Activated naive CD8-positive, alpha-beta T cell treated with anti-CD3 and anti-CD28 coated beads, Interleukin-2, amount 10 ng/mL, durations not matched to agents 7 days and 5 days (primary cell): ENCODE measurements around the gene GLRX3. TPM values are rescaled to one million over a fixed set of nuclear protein-coding genes. Genes with fewer than 3 reads are reported as not detected.
"Not testable (repeated sequence)": the region's sequence is repeated elsewhere in the genome, so short reads cannot be mapped to it uniquely, and the experiment has no call there.

ENCODE experiments used
- ATAC-seq: fragments of 150-1000 bp; cut with Tn5 transposase; one replicate; pipeline ENCODE4 v1.10.0; 2021; ENCODE audit warnings: low read depth, moderate library complexity
- POLR2A ChIA-PET: fragments of 350-600 bp; sonication (Branson Sonifier 250); formaldehyde crosslinking; loops from one replicate; lab custom pipeline; 2021; ENCODE audit warnings: antibody characterized with exemption; lab: Charles Lee
- DNase-seq: peaks from one replicate; pipeline ENCODE4 v3.0.0; 2021
- H3K27ac Mint-ChIP-seq: one replicate; pipeline ENCODE4 v1.8.0; 2022; ENCODE audit warnings: mild to moderate bottlenecking, mixed read lengths
- H3K27me3 Mint-ChIP-seq: one replicate; pipeline ENCODE4 v1.8.0; 2022; ENCODE audit warnings: mild to moderate bottlenecking, moderate library complexity, mixed read lengths
- H3K36me3 Mint-ChIP-seq: one replicate; pipeline ENCODE4 v1.8.0; 2021; ENCODE audit warnings: mild to moderate bottlenecking, mixed read lengths
- H3K4me1 Mint-ChIP-seq: one replicate; pipeline ENCODE4 v1.8.0; 2021; ENCODE audit warnings: mixed read lengths
- H3K4me3 Mint-ChIP-seq: one replicate; pipeline ENCODE4 v1.8.0; 2022; ENCODE audit warnings: mild to moderate bottlenecking, moderate library complexity, mixed read lengths
- H3K9me3 Mint-ChIP-seq: one replicate; pipeline ENCODE4 v1.8.0; 2021; ENCODE audit warnings: mixed read lengths
- total RNA-seq, 2 experiments: library from RNA; stranded (reverse); gene quantifications; one replicate each; pipeline ENCODE4 v1.2.3, GENCODE V29; 2021

GLRX3 gene
- total RNA-seq: 10 to 100 TPM; 55.5 to 60.2 TPM

GRCh38 chr10:130136226-130137089, at the start of gene GLRX3:
GLRX3 (plus strand) TSS chr10:130136391; CDS start chr10:130136421, 30 bp downstream.
- H3K27me3 Mint-ChIP-seq: peaks cover 11% of the 10 kb centered on the region
- POLR2A ChIA-PET: interaction anchor here (0.5 to 5.4 kb wide), 5 partner anchors 9 to 669 kb away, joined by 3 to 104 read pairs (median 3); partner anchors contain the start of genes C10orf143 and MGMT
- peak within 1 kb of the TSS; percentile 93 for H3K4me3 Mint-ChIP-seq
- DNase-seq (peak; percentile 96), ATAC-seq (peak; percentile 80)
- peaks cover 33% of the 10 kb centered on the region for H3K4me1 Mint-ChIP-seq
- peak within 1 kb of the TSS; percentile 86 for H3K27ac Mint-ChIP-seq
- H3K36me3 Mint-ChIP-seq: peaks cover 4% of the 10 kb centered on the region
- H3K9me3 Mint-ChIP-seq: no peaks in the 10 kb centered on the region

GRCh38 chr10:130090565-130090964, 45.6 kb upstream of the GLRX3 start:
- POLR2A ChIA-PET, H3K27me3 Mint-ChIP-seq, ATAC-seq, H3K4me3 Mint-ChIP-seq, H3K4me1 Mint-ChIP-seq, DNase-seq, H3K27ac Mint-ChIP-seq: not testable (repeated sequence)
- H3K9me3 Mint-ChIP-seq: peaks cover 13% of the 10 kb centered on the region
- H3K36me3 Mint-ChIP-seq: peaks cover 15% of the 10 kb centered on the region

GRCh38 chr10:130099344-130099743, 36.8 kb upstream of the GLRX3 start:
- ATAC-seq: no peak

GRCh38 chr10:130105724-130106123, 30.5 kb upstream of the GLRX3 start:
- Mint-ChIP-seq H3K4me1 (peaks cover 9% of the 10 kb centered on the region), H3K36me3 (peaks cover 5% of the 10 kb centered on the region), H3K27me3 (no peaks in the 10 kb centered on the region), H3K4me3 (no peak overlapping the region), H3K27ac (peak overlapping the region; percentile 10), H3K9me3 (no peaks in the 10 kb centered on the region)
- POLR2A ChIA-PET: no interaction called here
- ATAC-seq: no peak
- no peak for DNase-seq

More at GRCh38 chr10:130099344-130099743, 36.8 kb upstream of the GLRX3 start:
- Mint-ChIP-seq H3K4me1 (no peaks in the 10 kb centered on the region), H3K4me3 (no peak overlapping the region), H3K27me3 (no peaks in the 10 kb centered on the region), H3K9me3 (peaks cover 2% of the 10 kb centered on the region), H3K36me3 (peaks cover 8% of the 10 kb centered on the region), H3K27ac (no peak overlapping the region)
- no peak for DNase-seq
- POLR2A ChIA-PET: no interaction called here

- H3K9me3 Mint-ChIP-seq, H3K27ac Mint-ChIP-seq, H3K4me3 Mint-ChIP-seq, ATAC-seq, H3K27me3 Mint-ChIP-seq, DNase-seq, POLR2A ChIA-PET, H3K36me3 Mint-ChIP-seq: not testable (repeated sequence)
- H3K4me1 Mint-ChIP-seq: peaks cover 22% of the 10 kb centered on the region
Observed at GRCh38 chr10:130108146-130108545, 28.0 kb upstream of the GLRX3 start.

- Mint-ChIP-seq H3K27ac (peak overlapping the region; percentile 68), H3K4me1 (peaks cover 24% of the 10 kb centered on the region), H3K27me3 (no peaks in the 10 kb centered on the region), H3K36me3 (peaks cover 6% of the 10 kb centered on the region), H3K9me3 (no peaks in the 10 kb centered on the region), H3K4me3 (peak overlapping the region; percentile 50)
- POLR2A ChIA-PET: interaction anchor here (0.6 to 3.2 kb wide), 7 partner anchors 18 to 1077 kb away, joined by 3 to 104 read pairs (median 4); partner anchors contain the start of genes GLRX3 and MGMT
- DNase-seq (no peak), ATAC-seq (no peak)
Observed at GRCh38 chr10:130108934-130109604, 27.1 kb upstream of the GLRX3 start.

- peak overlapping the region; percentile 96 for H3K27ac Mint-ChIP-seq
- H3K9me3 Mint-ChIP-seq: no peaks in the 10 kb centered on the region
- peak overlapping the region; percentile 84 for H3K4me3 Mint-ChIP-seq
- H3K4me1 Mint-ChIP-seq: peaks cover 24% of the 10 kb centered on the region
- DNase-seq (peak; percentile 62), ATAC-seq (no peak)
- H3K36me3 Mint-ChIP-seq: peaks cover 6% of the 10 kb centered on the region
- H3K27me3 Mint-ChIP-seq: no peaks in the 10 kb centered on the region
- POLR2A ChIA-PET: interaction anchor here (0.6 to 3.2 kb wide), 13 partner anchors 12 to 1078 kb away, joined by 3 to 104 read pairs (median 4); partner anchors contain the start of genes GLRX3 and MGMT
Observed at GRCh38 chr10:130109796-130110245, 26.4 kb upstream of the GLRX3 start.

- Mint-ChIP-seq H3K36me3 (peaks cover 6% of the 10 kb centered on the region), H3K27me3 (no peaks in the 10 kb centered on the region), H3K4me1 (peaks cover 24% of the 10 kb centered on the region), H3K27ac (peak within 1 kb of the TSS; percentile 96), H3K4me3 (peak within 1 kb of the TSS; percentile 84), H3K9me3 (no peaks in the 10 kb centered on the region)
- DNase-seq: peak; percentile 100
- ATAC-seq: peak; percentile 80
- POLR2A ChIA-PET: interaction anchor here (0.7 to 3.2 kb wide), 17 partner anchors 12 to 1078 kb away, joined by 3 to 104 read pairs (median 4); partner anchors contain the start of genes GLRX3 and MGMT
Observed at GRCh38 chr10:130110246-130111112, 25.7 kb upstream of the GLRX3 start, which contains the start of gene C10orf143. C10orf143 (minus strand) TSS chr10:130110830; CDS start chr10:130110772, 58 bp downstream.

GRCh38 chr10:130111113-130111851, 24.9 kb upstream of the GLRX3 start:
- peaks cover 24% of the 10 kb centered on the region for H3K4me1 Mint-ChIP-seq
- DNase-seq (peak; percentile 90), ATAC-seq (peak; percentile 82)
- H3K9me3 Mint-ChIP-seq: peaks cover 2% of the 10 kb centered on the region
- peak overlapping the region; percentile 96 for H3K27ac Mint-ChIP-seq
- H3K4me3 Mint-ChIP-seq: peak overlapping the region; percentile 84
- POLR2A ChIA-PET: interaction anchor here (1.2 to 3.2 kb wide), 11 partner anchors 11 to 644 kb away, joined by 3 to 104 read pairs (median 6); partner anchors contain the start of genes GLRX3 and MGMT
- H3K36me3 Mint-ChIP-seq: peaks cover 6% of the 10 kb centered on the region
- no peaks in the 10 kb centered on the region for H3K27me3 Mint-ChIP-seq

GRCh38 chr10:130111852-130112180, 24.4 kb upstream of the GLRX3 start:
- H3K4me1 Mint-ChIP-seq: peaks cover 24% of the 10 kb centered on the region
- H3K9me3 Mint-ChIP-seq: peaks cover 3% of the 10 kb centered on the region
- POLR2A ChIA-PET: interaction anchor here (1.2 to 3.2 kb wide), 8 partner anchors 10 to 60 kb away, joined by 3 to 104 read pairs (median 8); partner anchors contain the start of gene GLRX3
- peak overlapping the region; percentile 84 for H3K4me3 Mint-ChIP-seq
- no peaks in the 10 kb centered on the region for H3K27me3 Mint-ChIP-seq
- ATAC-seq: no peak
- peaks cover 7% of the 10 kb centered on the region for H3K36me3 Mint-ChIP-seq
- peak overlapping the region; percentile 96 for H3K27ac Mint-ChIP-seq
- DNase-seq: no peak

GRCh38 chr10:130112821-130113220, 23.4 kb upstream of the GLRX3 start:
- no peak for DNase-seq
- no peak overlapping the region for H3K27ac Mint-ChIP-seq
- H3K4me1 Mint-ChIP-seq: peaks cover 21% of the 10 kb centered on the region
- POLR2A ChIA-PET: interaction anchor here (1.0 kb wide), 1 partner anchor 38 kb away, joined by 4 read pairs; no protein-coding TSS in a partner anchor
- peaks cover 3% of the 10 kb centered on the region for H3K9me3 Mint-ChIP-seq
- peaks cover 7% of the 10 kb centered on the region for H3K36me3 Mint-ChIP-seq
- no peaks in the 10 kb centered on the region for H3K27me3 Mint-ChIP-seq
- H3K4me3 Mint-ChIP-seq: peak overlapping the region; percentile 30
- ATAC-seq: no peak

GRCh38 chr10:130116942-130117341, 19.2 kb upstream of the GLRX3 start:
- H3K9me3 Mint-ChIP-seq, H3K4me3 Mint-ChIP-seq, POLR2A ChIA-PET, H3K27me3 Mint-ChIP-seq, H3K27ac Mint-ChIP-seq, H3K4me1 Mint-ChIP-seq, DNase-seq, H3K36me3 Mint-ChIP-seq, ATAC-seq: not testable (repeated sequence)
